ENCODE results near the gene KIN. TPM values are rescaled to one million over a fixed set of nuclear protein-coding genes. Genes with fewer than 3 reads are reported as not detected.

Gene KIN
- total and polyA plus RNA-seq, 2 experiments from 2014 or later, result 8.5 to 31.7 TPM

DNA sequence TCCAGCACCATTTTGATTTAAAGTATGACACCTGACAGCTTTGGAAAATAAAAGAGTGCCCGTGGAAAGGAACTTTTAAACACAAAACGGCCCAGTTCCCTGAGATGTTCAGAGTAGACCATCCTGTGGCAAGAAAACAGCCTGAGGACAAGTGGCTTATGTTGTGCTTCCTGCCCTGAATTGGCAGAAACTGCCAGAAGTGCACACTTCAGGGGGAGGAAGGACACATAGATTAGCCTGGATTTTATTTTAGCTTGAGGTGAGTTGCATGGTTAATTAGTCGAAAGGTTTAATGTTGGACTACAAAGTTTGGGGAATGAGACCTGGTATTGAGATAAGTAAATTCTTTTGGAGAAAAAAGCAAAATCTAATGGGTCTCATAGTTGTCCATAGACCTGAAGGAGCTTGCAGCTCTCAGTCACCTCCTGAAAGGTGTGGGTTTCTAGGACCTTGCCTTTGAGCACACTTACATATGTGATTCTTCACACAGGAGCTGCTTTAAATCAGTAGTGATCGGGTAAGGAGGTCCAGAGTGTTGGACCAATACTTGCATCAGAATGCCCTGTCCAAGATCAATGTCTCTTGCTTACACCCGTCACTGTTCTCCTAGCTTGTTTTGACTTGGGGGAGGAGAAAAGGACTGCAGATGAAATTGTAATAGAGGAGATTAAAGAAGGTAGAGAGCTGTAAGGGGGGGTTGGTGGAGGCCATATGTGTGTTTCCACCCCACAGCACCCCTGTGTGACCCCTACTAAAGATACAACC, 79.8 kb downstream of the KIN start:
- Histone ChIP-seq H3K9me2 (ENCODE audit: insufficient read depth) (no peaks in the 10 kb centered on the region), H3K4me3 (no peak overlapping the region), H3K4me2 (no peak overlapping the region), H3K4me1 (ENCODE audit: insufficient read depth) (no peaks in the 10 kb centered on the region), H3K79me2 (replicated peaks; ENCODE audit: insufficient read depth) (no peaks in the 10 kb centered on the region), H3K27me3 (ENCODE audit: insufficient read depth) (no peaks in the 10 kb centered on the region), H4K20me1 (replicated peaks; ENCODE audit: insufficient read depth) (no peaks in the 10 kb centered on the region), H3F3A (replicated peaks; ENCODE audit: low read depth) (no peaks in the 10 kb centered on the region), H3K27ac (ENCODE audit: low read depth) (no peak overlapping the region), H3K36me3 (ENCODE audit: insufficient read depth) (no peaks in the 10 kb centered on the region), H2AFZ (no peak overlapping the region)
- H3K27ac Mint-ChIP-seq, result no peak overlapping the region
- H3K4me1 Mint-ChIP-seq, result peaks cover 3% of the 10 kb centered on the region; the same call in 1 of the 3 replicates
- no peaks in the 10 kb centered on the region for H3K36me3 Mint-ChIP-seq (ENCODE audit: low read depth)
- DNase-seq (ENCODE audit: low spot score) (no peak), ATAC-seq (no peak)
- no peaks in the 10 kb centered on the region for H3K27me3 Mint-ChIP-seq (ENCODE audit: insufficient read depth, low read depth, poor library complexity)
- H3K9me3 Mint-ChIP-seq, result no peaks in the 10 kb centered on the region
- H3K4me3 Mint-ChIP-seq, result no peak overlapping the region
- no peak for TF ChIP-seq CREB1 (CRISPR knock-in tag; IDR thresholded peaks at IDR 0.05; ENCODE audit: low read depth)
- no peak for TF ChIP-seq EZH2 (IDR thresholded peaks at IDR 0.05; ENCODE audit: low read depth, unreplicated experiment)
- TF ChIP-seq NANOG (IDR thresholded peaks at IDR 0.05; ENCODE audit: borderline replicate concordance), result no peak
- no peak for TF ChIP-seq ZNF331 (CRISPR knock-in tag; IDR thresholded peaks at IDR 0.05; ENCODE audit: low read depth)
- TF ChIP-seq, protein P1, sequence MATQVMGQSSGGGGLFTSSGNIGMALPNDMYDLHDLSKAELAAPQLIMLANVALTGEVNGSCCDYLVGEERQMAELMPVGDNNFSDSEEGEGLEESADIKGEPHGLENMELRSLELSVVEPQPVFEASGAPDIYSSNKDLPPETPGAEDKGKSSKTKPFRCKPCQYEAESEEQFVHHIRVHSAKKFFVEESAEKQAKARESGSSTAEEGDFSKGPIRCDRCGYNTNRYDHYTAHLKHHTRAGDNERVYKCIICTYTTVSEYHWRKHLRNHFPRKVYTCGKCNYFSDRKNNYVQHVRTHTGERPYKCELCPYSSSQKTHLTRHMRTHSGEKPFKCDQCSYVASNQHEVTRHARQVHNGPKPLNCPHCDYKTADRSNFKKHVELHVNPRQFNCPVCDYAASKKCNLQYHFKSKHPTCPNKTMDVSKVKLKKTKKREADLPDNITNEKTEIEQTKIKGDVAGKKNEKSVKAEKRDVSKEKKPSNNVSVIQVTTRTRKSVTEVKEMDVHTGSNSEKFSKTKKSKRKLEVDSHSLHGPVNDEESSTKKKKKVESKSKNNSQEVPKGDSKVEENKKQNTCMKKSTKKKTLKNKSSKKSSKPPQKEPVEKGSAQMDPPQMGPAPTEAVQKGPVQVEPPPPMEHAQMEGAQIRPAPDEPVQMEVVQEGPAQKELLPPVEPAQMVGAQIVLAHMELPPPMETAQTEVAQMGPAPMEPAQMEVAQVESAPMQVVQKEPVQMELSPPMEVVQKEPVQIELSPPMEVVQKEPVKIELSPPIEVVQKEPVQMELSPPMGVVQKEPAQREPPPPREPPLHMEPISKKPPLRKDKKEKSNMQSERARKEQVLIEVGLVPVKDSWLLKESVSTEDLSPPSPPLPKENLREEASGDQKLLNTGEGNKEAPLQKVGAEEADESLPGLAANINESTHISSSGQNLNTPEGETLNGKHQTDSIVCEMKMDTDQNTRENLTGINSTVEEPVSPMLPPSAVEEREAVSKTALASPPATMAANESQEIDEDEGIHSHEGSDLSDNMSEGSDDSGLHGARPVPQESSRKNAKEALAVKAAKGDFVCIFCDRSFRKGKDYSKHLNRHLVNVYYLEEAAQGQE (IDR thresholded peaks at IDR 0.05; ENCODE audit: unreplicated experiment), result no peak
- no peak for TF ChIP-seq ZNF114 (CRISPR knock-in tag; IDR thresholded peaks at IDR 0.05)
- TF ChIP-seq, protein P2, sequence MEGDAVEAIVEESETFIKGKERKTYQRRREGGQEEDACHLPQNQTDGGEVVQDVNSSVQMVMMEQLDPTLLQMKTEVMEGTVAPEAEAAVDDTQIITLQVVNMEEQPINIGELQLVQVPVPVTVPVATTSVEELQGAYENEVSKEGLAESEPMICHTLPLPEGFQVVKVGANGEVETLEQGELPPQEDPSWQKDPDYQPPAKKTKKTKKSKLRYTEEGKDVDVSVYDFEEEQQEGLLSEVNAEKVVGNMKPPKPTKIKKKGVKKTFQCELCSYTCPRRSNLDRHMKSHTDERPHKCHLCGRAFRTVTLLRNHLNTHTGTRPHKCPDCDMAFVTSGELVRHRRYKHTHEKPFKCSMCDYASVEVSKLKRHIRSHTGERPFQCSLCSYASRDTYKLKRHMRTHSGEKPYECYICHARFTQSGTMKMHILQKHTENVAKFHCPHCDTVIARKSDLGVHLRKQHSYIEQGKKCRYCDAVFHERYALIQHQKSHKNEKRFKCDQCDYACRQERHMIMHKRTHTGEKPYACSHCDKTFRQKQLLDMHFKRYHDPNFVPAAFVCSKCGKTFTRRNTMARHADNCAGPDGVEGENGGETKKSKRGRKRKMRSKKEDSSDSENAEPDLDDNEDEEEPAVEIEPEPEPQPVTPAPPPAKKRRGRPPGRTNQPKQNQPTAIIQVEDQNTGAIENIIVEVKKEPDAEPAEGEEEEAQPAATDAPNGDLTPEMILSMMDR (conservative IDR thresholded peaks at IDR 0.05; ENCODE audit: low read depth in 2 of 2), result no peak
- no peak for TF ChIP-seq STAT1 (IDR thresholded peaks at IDR 0.05; ENCODE audit: unreplicated experiment)

DNA sequence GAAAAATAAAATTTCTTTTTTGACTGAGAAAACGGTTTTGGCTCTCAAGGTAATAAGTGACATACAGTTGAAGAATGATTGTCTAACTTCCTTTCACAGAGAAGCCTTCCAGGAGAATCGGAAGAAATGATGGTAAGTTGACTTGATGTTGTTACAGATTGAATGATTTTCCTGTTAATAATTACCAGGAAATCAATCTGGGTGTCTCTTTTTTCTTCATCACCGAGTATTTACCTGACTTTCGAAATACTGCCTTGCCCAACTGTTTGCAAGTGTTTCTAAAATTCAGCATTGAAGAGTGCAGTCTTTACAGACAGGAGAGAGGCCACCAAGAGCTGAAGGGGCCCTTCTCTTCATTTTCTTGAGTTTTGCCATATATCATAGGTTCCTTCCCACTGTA, 80.7 kb downstream of the KIN start:
- Histone ChIP-seq H3F3A (replicated peaks; ENCODE audit: low read depth) (no peaks in the 10 kb centered on the region), H3K4me1 (ENCODE audit: insufficient read depth) (no peaks in the 10 kb centered on the region; the same call in 1 of the 2 replicates), H2AFZ (no peak overlapping the region), H3K36me3 (ENCODE audit: insufficient read depth) (no peaks in the 10 kb centered on the region), H3K4me2 (no peak overlapping the region), H4K20me1 (replicated peaks; ENCODE audit: insufficient read depth) (no peaks in the 10 kb centered on the region), H3K79me2 (replicated peaks; ENCODE audit: insufficient read depth) (no peaks in the 10 kb centered on the region), H3K9me2 (ENCODE audit: insufficient read depth) (no peaks in the 10 kb centered on the region), H3K4me3 (no peak overlapping the region), H3K27me3 (ENCODE audit: insufficient read depth) (no peaks in the 10 kb centered on the region), H3K27ac (ENCODE audit: low read depth) (no peak overlapping the region)
- Mint-ChIP-seq H3K27me3 (ENCODE audit: insufficient read depth, low read depth, poor library complexity) (no peaks in the 10 kb centered on the region), H3K9me3 (no peaks in the 10 kb centered on the region), H3K4me1 (peaks cover 10% of the 10 kb centered on the region), H3K4me3 (no peak overlapping the region), H3K36me3 (ENCODE audit: low read depth) (no peaks in the 10 kb centered on the region), H3K27ac (no peak overlapping the region)
- ATAC-seq, result no peak
- DNase-seq (ENCODE audit: low spot score), result no peak
- TF ChIP-seq, protein P3, sequence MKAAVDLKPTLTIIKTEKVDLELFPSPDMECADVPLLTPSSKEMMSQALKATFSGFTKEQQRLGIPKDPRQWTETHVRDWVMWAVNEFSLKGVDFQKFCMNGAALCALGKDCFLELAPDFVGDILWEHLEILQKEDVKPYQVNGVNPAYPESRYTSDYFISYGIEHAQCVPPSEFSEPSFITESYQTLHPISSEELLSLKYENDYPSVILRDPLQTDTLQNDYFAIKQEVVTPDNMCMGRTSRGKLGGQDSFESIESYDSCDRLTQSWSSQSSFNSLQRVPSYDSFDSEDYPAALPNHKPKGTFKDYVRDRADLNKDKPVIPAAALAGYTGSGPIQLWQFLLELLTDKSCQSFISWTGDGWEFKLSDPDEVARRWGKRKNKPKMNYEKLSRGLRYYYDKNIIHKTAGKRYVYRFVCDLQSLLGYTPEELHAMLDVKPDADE (IDR thresholded peaks at IDR 0.05), result no peak
- TF ChIP-seq, protein P1 (IDR thresholded peaks at IDR 0.05; ENCODE audit: unreplicated experiment), result no peak
- TF ChIP-seq CREB1 (CRISPR knock-in tag; IDR thresholded peaks at IDR 0.05; ENCODE audit: low read depth) (no peak), ZNF114 (CRISPR knock-in tag; IDR thresholded peaks at IDR 0.05) (no peak), JUNB (IDR thresholded peaks at IDR 0.05; ENCODE audit: unreplicated experiment) (no peak), NANOG (IDR thresholded peaks at IDR 0.05; ENCODE audit: borderline replicate concordance) (no peak)
- TF ChIP-seq, protein P2 (conservative IDR thresholded peaks at IDR 0.05; ENCODE audit: low read depth in 2 of 2), result no peak

All from GM23338 (cell line).